Tibial nerve (tissue), 4 donors: Measurements from ENCODE around the gene KCNIP3. TPM values are rescaled to one million over a fixed set of nuclear protein-coding genes. Genes with fewer than 3 reads are reported as not detected.
A peak's percentile ranks its signal among the peaks of the same experiment; 100 is the strongest.
"Not testable (repeated sequence)": the region's sequence is repeated elsewhere in the genome, so short reads cannot be mapped to it uniquely, and the experiment has no call there.

Experiments
- DNase-seq, 2 donors: peaks; one replicate each; pipeline ENCODE4 v3.0.0-alpha.2; 2019; ENCODE audit warnings: low spot score in 2 of 2
- H3K27ac ChIP-seq, 4 donors: fragments of 200-600 bp; sonication (generic) in 3 of 4; one replicate each; pipeline ENCODE4 v1.5.1; 2017 to 2019; ENCODE audit warnings: mild to moderate bottlenecking in 1 of 4
- H3K27me3 ChIP-seq, 2 donors: fragments of 200-600 bp; sonication (generic) in 1 of 2; one replicate each; pipeline versions ENCODE4 v1.5.1 to v1.6.0; 2017 to 2019
- H3K36me3 ChIP-seq, 3 donors: fragments of 200-600 bp; sonication (generic); one replicate each; pipeline ENCODE4 v1.5.1; 2018 to 2019
- H3K4me1 ChIP-seq, 4 donors: fragments of 200-600 bp; sonication (generic) in 3 of 4; one replicate each; pipeline ENCODE4 v1.5.1; 2017 to 2019
- H3K4me3 ChIP-seq, 4 donors: fragments of 200-600 bp; sonication (generic) in 3 of 4; one replicate each; pipeline ENCODE4 v1.5.1; 2017 to 2019; ENCODE audit warnings: mild to moderate bottlenecking in 1 of 4, moderate library complexity in 1 of 4
- H3K9me3 ChIP-seq, 4 donors: fragments of 200-600 bp; sonication (generic) in 3 of 4; one replicate each; pipeline ENCODE4 v1.5.1; 2017 to 2019
- CTCF ChIP-seq, 5 experiments: fragments of 200-600 bp in 3 of 5; fragments of 450-650 bp in 2 of 5; sonication (generic) in 3 of 5; IDR thresholded peaks; one replicate each; pipeline ENCODE4 v1.5.1; 2016 to 2019; ENCODE audit warnings: antibody characterized with exemption in 5 of 5, mild to moderate bottlenecking in 3 of 5, moderate library complexity in 2 of 5
- EP300 ChIP-seq, 2 donors: sonication (generic); formaldehyde crosslinking; IDR thresholded peaks; one replicate each; pipeline ENCODE4 v1.6.1; 2017; ENCODE audit warnings: antibody characterized with exemption in 2 of 2, mild to moderate bottlenecking in 1 of 2
- POLR2A ChIP-seq, 2 donors: fragments of 450-650 bp; IDR thresholded peaks; one replicate each; pipeline ENCODE4 v1.6.1; 2017; ENCODE audit warnings: antibody characterized with exemption in 2 of 2, mild to moderate bottlenecking in 2 of 2, moderate library complexity in 2 of 2
- WGBS, 2 donors: methylation state at CpG; one replicate each; pipeline ENCODE4 v1.1.5; 2018; 5-methylcytosine and 5-hydroxymethylcytosine counted together
- total RNA-seq, 4 donors: library from RNA; depleted of rRNA; stranded (reverse); fragments of >200 nt; gene quantifications; one replicate each; pipeline ENCODE4 v1.1.0, GENCODE V29; 2016

The KCNIP3 gene
- total RNA-seq, 4 donors from 2014 or later: 35.1 to 90.8 (median 50.2) TPM

GRCh38 chr2:95374921-95375471 lies 77.8 kb downstream of the KCNIP3 start:
- Histone ChIP-seq H3K4me1 (no peaks in the 10 kb centered on the region), H3K4me3 (no peak overlapping the region), H3K36me3 (peaks cover 0 to 29% (median 0%) of the 10 kb centered on the region in 3 donors), H3K27me3 (no peaks in the 10 kb centered on the region), H3K9me3 (no peaks in the 10 kb centered on the region), H3K27ac (no peak overlapping the region)
- 77 to 79% methylated on average over 15 of the region's 15 CpGs for WGBS, 2 donors
- DNase-seq: peak in 1 of 2 donors; percentile 8
- TF ChIP-seq EP300 (IDR thresholded peaks at IDR 0.05) (no peak), POLR2A (IDR thresholded peaks at IDR 0.05) (no peak), CTCF (IDR thresholded peaks at IDR 0.05) (no peak)

GRCh38 chr2:95375532-95376150 lies 78.5 kb downstream of the KCNIP3 start:
- H3K9me3 ChIP-seq: no peaks in the 10 kb centered on the region
- no peaks in the 10 kb centered on the region for H3K27me3 ChIP-seq
- no peaks in the 10 kb centered on the region for H3K4me1 ChIP-seq
- no peak overlapping the region for H3K27ac ChIP-seq
- H3K36me3 ChIP-seq: peaks cover 0 to 29% (median 0%) of the 10 kb centered on the region in 3 donors
- peak in 1 of 2 donors; percentile 5 for DNase-seq
- no peak for TF ChIP-seq EP300 (IDR thresholded peaks at IDR 0.05)
- no peak for TF ChIP-seq CTCF (IDR thresholded peaks at IDR 0.05)
- no peak for TF ChIP-seq POLR2A (IDR thresholded peaks at IDR 0.05)
- 83 to 86% methylated on average over 19 to 20 of the region's 21 CpGs for WGBS, 2 donors
- no peak overlapping the region for H3K4me3 ChIP-seq

- Histone ChIP-seq H3K36me3 (peaks cover 0 to 34% (median 0%) of the 10 kb centered on the region in 3 donors), H3K27me3 (no peaks in the 10 kb centered on the region), H3K4me3 (no peak overlapping the region), H3K9me3 (no peaks in the 10 kb centered on the region), H3K27ac (no peak overlapping the region), H3K4me1 (no peaks in the 10 kb centered on the region)
- WGBS, 2 donors: 86 to 87% methylated on average over 22 of the region's 22 CpGs
- DNase-seq: peak in 1 of 2 donors; percentile 1
- no peak for TF ChIP-seq CTCF (IDR thresholded peaks at IDR 0.05)
- TF ChIP-seq POLR2A (IDR thresholded peaks at IDR 0.05): no peak
- TF ChIP-seq EP300 (IDR thresholded peaks at IDR 0.05): no peak
Observed at GRCh38 chr2:95376311-95377215, 79.4 kb downstream of the KCNIP3 start.

DNA sequence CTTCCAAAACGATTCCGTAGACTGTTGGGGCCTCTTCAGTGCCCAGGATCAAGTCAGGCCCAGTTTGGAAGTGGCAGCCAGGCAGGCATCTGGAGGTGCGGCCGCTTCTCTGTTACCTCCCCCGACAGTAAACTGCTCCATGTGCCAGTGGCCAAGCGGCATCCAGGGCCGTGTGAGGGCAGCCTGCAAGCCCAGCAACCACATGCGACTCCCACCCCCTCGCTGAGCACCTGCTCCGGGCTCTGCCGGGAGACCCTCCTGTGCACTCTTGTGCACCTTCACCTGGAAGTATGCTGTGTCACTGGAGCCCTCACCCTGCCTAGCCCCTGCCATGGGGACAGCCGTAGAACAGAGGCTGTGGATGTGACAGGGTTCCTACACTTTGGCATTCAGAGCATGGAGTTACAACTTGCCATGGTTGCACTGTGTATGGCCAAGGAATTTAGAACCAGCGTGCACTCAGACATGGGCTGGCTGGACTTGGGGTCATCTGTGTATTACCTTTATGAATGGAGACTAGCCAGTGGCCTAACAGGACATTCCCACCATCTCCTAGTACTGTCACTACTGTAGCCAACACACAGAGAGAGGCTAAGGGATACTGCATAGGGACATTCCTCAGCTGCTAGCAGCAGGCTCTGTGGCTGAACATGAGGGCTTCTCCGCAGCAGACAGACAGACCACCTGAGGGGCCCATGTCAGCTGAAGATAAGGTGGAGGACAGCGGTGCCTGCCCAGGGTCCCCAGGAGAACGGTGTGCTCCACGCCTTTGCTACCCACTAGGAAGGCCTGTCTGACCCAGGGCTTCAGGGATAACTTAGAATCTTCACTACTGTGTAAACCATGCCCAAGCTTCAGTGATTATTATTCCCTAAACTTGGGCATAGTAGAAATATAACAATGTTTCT lies 80.3 kb downstream of the KCNIP3 start:
- Histone ChIP-seq H3K4me3 (no peak overlapping the region), H3K9me3 (no peaks in the 10 kb centered on the region), H3K27ac (no peak overlapping the region), H3K36me3 (peaks cover 0 to 43% (median 0%) of the 10 kb centered on the region in 3 donors), H3K4me1 (no peaks in the 10 kb centered on the region), H3K27me3 (no peaks in the 10 kb centered on the region)
- no peak for DNase-seq
- TF ChIP-seq CTCF (IDR thresholded peaks at IDR 0.05): no peak
- TF ChIP-seq EP300 (IDR thresholded peaks at IDR 0.05): no peak
- 91 to 95% methylated on average over 13 to 15 of the region's 17 CpGs for WGBS, 2 donors

GRCh38 chr2:95378281-95378680 lies 81.1 kb downstream of the KCNIP3 start:
- not testable (repeated sequence) for H3K27ac ChIP-seq, H3K9me3 ChIP-seq, H3K4me3 ChIP-seq, H3K27me3 ChIP-seq, H3K4me1 ChIP-seq, DNase-seq
- peaks cover 0 to 45% (median 0%) of the 10 kb centered on the region in 3 donors for H3K36me3 ChIP-seq
- 94% methylated on average over 7 of the region's 7 CpGs for WGBS, 2 donors
